ENCODE measurements around the gene ANKRD12.

GRCh38 chr18:9263264-9263663 lies 126.7 kb downstream of the ANKRD12 start:
- TF ChIP-seq POLR2AphosphoS5 (IDR thresholded peaks at IDR 0.05; ENCODE audit: low read depth, low read length), result no peak
- TF ChIP-seq SPI1 (IDR thresholded peaks at IDR 0.05; ENCODE audit: low read depth, low read length), result no peak
- TF ChIP-seq POLR2A (IDR thresholded peaks at IDR 0.05; ENCODE audit: low read depth, low read length), result no peak
- TF ChIP-seq TAF1 (IDR thresholded peaks at IDR 0.05; ENCODE audit: low read depth, low read length), result no peak
